Pulmonary artery endothelial cell (primary cell): Measurements from ENCODE around the gene POT1. TPM values are rescaled to one million over a fixed set of nuclear protein-coding genes. Genes with fewer than 3 reads are reported as not detected.

Experiments
- DNase-seq: peaks from one replicate; pipeline ENCODE4 v3.0.0-alpha.2; 2011; ENCODE audit warnings: low read depth, low spot score
- total RNA-seq: library from RNA; depleted of rRNA; stranded (reverse); fragments of >200 nt; gene quantifications from 2 replicates; pipeline ENCODE4 v1.2.3, GENCODE V29; 2014

POT1 gene
- total RNA-seq, 1 donor from 2014 or later, result 42.7 TPM

DNA sequence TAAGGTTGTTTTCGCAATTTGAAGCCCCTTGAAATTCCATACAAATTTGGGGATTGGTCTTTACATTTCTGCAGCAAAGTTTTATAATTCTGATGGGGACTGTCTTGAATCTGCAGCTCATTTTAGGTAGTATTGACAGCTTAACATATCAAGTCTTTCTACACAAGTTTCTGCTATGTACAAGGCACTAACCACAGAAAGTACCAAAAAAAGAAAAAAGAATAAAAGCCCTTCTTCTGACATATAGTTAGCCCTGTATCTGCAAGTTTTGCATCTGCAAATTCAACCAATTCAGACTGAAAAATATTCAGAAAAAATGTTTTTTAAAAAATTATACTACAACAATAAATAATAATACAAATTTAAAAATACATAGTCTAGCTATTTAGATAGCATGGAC is 15.3 kb downstream of the POT1 start:
- no peak for DNase-seq

- no peak for DNase-seq
Observed at GRCh38 chr7:124912972-124913371, 16.7 kb downstream of the POT1 start.

- no peak for DNase-seq
Observed at GRCh38 chr7:124909808-124910207, 19.8 kb downstream of the POT1 start.

GRCh38 chr7:124908259-124908658 is 21.4 kb downstream of the POT1 start:
- DNase-seq, result no peak

DNA sequence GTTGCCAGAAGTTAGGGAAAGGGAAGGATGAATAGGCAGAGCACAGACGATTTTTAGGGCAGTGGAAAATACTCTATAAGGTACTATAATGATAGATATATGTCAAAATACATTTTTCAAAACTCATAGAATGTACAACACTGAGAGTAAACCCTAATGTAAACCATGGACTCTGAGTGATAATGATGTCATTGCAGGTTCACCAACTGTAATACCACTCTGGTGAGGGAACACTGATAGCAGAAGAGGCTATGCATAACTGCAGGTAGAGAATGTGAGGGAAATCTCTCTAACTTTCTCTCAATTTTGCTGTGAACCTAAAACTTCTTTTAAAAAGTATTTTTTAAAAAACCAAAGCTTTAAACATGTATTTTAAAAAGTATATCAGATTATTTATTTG is 22.1 kb downstream of the POT1 start:
- no peak for DNase-seq

DNA sequence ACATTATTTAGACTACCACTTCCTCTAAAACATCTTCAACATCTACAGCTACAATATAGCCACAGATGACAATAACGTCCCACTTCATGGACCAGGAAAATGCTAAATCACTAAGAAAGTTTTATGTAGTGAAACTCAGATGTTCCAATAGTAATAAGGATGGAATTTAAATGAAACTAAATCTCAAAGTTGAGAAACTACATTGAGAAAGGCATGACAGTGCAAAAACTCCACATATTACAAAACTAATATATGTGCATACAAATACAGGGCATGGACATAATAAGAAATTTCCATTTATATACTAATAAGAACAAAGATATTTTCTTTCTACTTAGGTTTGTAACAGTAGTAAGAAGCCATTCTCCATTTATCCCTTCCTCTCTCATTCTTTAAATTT is 31.1 kb downstream of the POT1 start:
- no peak for DNase-seq

DNA sequence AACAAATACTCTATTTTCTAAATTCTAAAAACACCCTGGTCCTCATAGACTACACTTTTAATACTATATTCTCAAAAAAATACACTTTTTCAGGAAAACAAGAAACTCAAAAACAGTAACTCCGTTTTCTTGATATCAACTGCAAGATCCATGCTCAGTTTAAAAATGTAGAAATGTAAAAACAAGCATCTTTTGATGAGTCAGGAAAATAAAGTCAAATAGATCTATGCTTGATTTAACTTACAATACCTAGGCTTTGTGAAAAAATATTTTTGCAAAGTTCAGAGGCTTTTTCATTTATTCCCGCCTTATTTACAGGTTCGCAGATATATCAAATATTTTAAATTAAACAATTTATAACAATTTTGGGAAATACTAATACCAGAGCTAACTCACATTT is 33.6 kb downstream of the POT1 start:
- no peak for DNase-seq

- no peak for DNase-seq
Observed at GRCh38 chr7:124893140-124893827, 36.3 kb downstream of the POT1 start.

DNA sequence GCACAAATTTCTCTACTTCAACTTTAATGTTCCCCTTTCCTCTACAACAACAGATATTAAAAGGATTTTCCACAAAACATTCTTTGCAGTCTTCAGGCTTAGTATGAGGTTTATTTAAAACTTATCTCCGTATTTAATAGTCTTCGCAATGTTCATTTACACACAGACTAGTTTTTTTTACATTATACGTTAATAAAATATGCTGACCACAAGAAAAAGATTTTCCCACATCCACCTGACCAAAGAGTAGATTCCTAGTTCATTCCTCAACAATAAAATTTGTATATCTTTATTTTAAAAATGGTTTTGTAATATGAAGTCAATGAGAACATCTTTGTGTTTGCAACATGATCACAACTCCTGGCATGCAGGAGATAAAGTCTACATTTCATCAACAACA is 42.4 kb downstream of the POT1 start:
- DNase-seq, result no peak

- DNase-seq, result no peak
Observed at GRCh38 chr7:124881981-124882380, 47.6 kb downstream of the POT1 start.

DNA sequence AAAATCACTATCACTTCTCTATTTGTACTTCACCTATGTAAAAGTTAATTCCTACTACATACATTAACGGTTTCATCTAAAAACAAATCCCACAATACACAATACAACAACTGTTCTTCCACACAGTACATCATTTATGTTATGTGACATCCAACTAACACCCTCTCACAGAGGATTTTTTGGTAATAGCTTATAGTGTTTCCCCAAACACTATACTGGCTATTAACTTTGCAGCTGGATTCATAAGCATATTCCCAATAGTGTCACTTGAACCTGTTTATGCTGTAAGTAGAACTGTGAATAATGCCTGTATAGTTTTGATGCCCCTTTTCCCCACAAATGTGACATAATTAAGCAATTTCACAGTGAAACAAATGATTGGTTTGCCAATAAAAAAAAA is 49.9 kb downstream of the POT1 start:
- DNase-seq, result no peak

DNA sequence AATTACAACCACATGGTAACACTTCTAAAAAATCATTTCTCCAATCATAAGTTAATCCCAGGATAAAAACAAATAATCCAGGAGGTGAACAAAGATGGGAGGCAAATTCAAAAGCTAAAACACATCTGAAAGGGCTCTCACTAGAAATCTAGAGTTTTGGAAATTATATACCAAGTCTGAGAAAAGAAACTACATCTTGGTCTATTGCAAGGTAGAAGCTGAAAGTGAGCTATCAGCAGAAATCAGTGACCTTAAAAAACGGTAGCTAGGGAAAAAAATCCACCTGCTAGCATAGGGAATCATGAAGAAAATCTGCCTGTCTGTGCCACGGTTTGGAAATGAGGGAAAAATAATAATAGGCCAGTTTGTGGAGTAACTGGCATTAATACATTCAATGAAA is 50.5 kb downstream of the POT1 start:
- no peak for DNase-seq

DNA sequence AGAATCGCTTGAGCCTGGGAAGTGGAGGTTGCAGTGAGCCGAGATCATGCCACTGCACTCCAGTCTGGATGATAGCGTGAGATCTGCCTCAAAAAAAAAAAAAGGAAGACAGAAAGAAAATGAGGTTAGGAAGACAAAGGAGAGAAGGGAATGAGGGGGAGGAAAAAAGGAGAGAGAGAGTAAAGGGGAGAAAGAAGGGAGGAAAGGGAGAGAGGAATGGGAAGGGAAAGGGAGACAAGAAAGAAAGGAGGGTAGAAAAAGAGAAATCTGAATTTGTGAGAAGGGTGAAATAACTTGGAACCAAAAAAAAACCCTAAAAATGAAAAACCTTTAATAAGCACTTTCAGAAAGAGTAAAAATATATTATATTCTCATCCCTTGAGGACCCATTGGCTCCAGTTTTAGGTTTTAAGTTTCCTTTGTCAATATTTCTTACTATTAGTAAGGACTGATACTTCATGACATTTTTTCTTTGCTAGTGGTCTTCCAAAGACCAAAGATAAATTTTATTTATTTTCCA is 54.9 kb downstream of the POT1 start:
- no peak for DNase-seq

DNA sequence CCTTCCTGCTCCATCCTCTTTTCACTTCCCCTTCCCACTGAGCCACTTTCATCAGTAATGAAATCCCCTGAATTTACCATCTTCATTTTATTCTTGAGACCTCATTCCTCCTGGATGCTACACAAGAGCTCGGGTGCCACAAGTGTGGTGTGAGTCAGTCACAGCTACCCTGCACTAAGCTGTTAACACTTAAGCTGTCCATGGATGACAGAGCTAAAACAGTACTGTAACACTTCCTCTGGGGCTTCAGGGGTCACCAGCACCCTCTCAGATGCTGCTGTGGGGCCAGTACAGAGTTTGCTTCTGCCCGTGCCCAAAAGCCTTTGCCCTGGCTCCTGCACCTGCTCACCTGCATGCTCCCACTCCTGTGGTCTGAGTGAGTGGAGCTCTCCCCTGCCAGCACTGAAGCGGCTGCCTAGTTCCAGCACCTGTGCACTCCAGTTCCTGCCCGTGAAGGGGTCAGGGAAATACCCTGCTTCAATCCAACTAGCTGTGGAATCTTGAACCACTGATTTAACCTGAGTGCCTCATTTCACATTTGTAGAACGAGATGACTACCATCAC is 71.9 kb downstream of the POT1 start:
- no peak for DNase-seq

GRCh38 chr7:124856299-124856888 is 73.2 kb downstream of the POT1 start:
- DNase-seq, result no peak

DNA sequence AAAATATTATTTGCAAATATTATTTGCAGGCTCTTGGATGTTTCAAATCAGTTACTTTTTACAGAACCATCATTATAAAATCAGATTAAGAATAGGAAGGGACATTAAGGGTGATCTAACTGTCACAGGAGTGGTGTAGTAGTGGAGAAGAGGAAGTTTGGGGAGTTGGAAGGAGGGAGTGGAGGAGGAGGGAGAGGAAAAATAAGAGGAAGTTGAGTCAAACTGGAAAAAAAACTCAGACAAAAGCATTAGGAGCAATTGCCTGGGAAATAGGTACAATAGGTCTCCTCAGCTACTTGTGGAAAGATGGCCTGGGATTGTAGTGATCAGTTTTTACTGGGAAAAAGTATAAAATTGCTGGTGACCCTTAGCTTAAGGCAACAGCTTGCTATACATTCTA is 86.3 kb downstream of the POT1 start:
- no peak for DNase-seq

GRCh38 chr7:124840435-124840834 is 89.2 kb downstream of the POT1 start:
- no peak for DNase-seq

DNA sequence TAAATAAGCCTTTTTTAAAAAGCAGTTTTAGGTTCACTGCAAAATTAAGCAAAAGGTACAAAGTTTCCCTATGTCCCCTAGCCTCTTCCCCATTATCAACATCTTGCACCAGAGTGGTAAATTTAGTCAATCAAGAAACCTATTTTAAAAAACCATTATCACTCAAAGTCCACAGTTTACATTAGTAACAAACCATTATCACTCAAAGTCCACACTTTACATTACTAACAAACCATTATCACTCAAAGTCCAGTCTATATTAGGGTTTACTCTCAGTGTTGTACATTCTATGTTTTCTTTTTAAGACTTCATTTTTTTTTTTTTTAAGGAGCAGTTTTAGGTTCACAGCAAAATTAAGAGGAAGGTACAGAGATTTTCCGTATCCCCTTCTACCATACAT is 89.9 kb downstream of the POT1 start:
- DNase-seq, result no peak

- no peak for DNase-seq
Observed at GRCh38 chr7:124836173-124836572, 93.5 kb downstream of the POT1 start.

- no peak for DNase-seq
Observed at GRCh38 chr7:124818807-124819206, 110.8 kb downstream of the POT1 start.

DNA sequence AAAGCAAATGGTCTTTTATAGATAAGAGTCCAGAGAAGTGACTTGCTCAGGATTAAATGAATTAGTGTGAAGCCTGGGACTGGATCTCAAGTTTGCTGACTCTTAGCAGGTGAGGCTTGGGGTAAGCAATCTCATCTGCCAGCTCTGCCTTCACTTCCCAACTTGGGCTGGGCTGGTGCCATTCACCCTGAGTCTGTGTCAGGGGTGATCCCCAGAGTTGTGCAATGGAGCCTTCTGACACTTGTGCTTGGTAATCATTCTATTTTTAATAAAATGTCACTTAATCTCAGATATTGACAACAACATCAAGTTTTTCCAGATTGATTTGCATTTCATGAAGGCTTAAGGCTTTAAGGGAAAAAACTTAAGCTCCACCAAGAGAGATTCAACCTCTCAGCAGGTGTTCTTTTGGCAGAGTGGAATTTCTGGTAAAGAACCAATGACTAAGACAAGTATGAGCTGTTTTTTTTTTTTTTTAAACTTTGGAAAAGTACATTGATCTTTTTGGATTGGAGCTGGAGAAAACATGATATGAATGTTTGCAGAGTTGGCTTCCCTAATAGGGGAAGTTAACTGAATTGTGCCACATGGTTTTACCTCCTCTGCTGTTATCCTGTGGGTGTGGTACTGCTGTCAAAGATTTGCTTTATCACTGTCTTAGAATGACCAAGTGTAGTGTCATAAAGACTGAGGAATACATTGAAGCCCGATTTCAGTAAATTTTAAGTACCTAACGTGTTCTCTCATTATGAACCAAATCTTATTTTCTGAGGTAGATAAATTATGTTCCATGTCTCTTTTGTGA is 115.4 kb downstream of the POT1 start:
- DNase-seq, result no peak

GRCh38 chr7:124812764-124813163 is 116.9 kb downstream of the POT1 start:
- no peak for DNase-seq
